MCF 10A (cell line): ENCODE data around the gene PDE6C. TPM values are rescaled to one million over a fixed set of nuclear protein-coding genes. Genes with fewer than 3 reads are reported as not detected.

Source experiments
- BruUV-seq: library from RNA; stranded (reverse); fragments of 400-500 nt; replicated peaks from 2 replicates; lab custom pipeline; 2021; lab: Mats Ljungman, UMichigan
- CTCF ChIA-PET: fragments of 300-600 bp; sonication (Branson Sonifier 250); formaldehyde crosslinking; extraction: SDS; loops from one replicate; lab custom pipeline; 2021; ENCODE audit warnings: antibody characterized with exemption, inconsistent platforms; lab: Yijun Ruan, JAX
- POLR2A ChIA-PET: fragments of 300-600, 350-650 bp; sonication (Branson Sonifier 250); formaldehyde crosslinking; extraction: SDS; loops from one replicate; lab custom pipeline; 2020; ENCODE audit warnings: antibody characterized with exemption, inconsistent platforms; lab: Yijun Ruan, JAX
- DNase-seq: peaks from one replicate; pipeline ENCODE4 v3.0.0-alpha.2; 2018; ENCODE audit not compliant: unreplicated experiment
- H3K27ac Mint-ChIP-seq: one replicate; pipeline ENCODE4 v1.8.0; 2022; ENCODE audit warnings: mild to moderate bottlenecking, low read depth, mixed read lengths; ENCODE audit not compliant: unreplicated experiment
- H3K27me3 Mint-ChIP-seq: one replicate; pipeline ENCODE4 v1.8.0; 2022; ENCODE audit warnings: mixed read lengths; ENCODE audit not compliant: insufficient read depth, unreplicated experiment
- H3K36me3 Mint-ChIP-seq: one replicate; pipeline ENCODE4 v1.8.0; 2022; ENCODE audit warnings: mild to moderate bottlenecking, moderate library complexity, mixed read lengths; ENCODE audit not compliant: insufficient read depth, unreplicated experiment
- H3K4me1 Mint-ChIP-seq: one replicate; pipeline ENCODE4 v1.8.0; 2022; ENCODE audit warnings: mixed read lengths; ENCODE audit not compliant: insufficient read depth, unreplicated experiment
- H3K4me3 Mint-ChIP-seq: one replicate; pipeline ENCODE4 v1.8.0; 2022; ENCODE audit warnings: mild to moderate bottlenecking, moderate library complexity, mixed read lengths; ENCODE audit not compliant: unreplicated experiment
- H3K9me3 Mint-ChIP-seq: one replicate; pipeline ENCODE4 v1.8.0; 2022; ENCODE audit warnings: mixed read lengths; ENCODE audit not compliant: unreplicated experiment
- intact Hi-C: fragments of 100-400 bp; cut with micrococcal nuclease; formaldehyde crosslinking; loops from 2 replicates; pipeline ENCODE4 v1.14.1; 2022
- total RNA-seq: library from RNA; stranded (reverse); gene quantifications from 2 replicates; pipeline ENCODE4 v1.2.3, GENCODE V29; 2022
- TF ChIP-seq, protein P1 (sequence below): fragments of 200-600 bp; IDR thresholded peaks from one replicate; pipeline ENCODE4 v1.8.0; 2022; ENCODE audit warnings: antibody characterized with exemption, mild to moderate bottlenecking; ENCODE audit not compliant: unreplicated experiment

Gene PDE6C
- total RNA-seq, 1 experiment from 2014 or later: not detected

DNA sequence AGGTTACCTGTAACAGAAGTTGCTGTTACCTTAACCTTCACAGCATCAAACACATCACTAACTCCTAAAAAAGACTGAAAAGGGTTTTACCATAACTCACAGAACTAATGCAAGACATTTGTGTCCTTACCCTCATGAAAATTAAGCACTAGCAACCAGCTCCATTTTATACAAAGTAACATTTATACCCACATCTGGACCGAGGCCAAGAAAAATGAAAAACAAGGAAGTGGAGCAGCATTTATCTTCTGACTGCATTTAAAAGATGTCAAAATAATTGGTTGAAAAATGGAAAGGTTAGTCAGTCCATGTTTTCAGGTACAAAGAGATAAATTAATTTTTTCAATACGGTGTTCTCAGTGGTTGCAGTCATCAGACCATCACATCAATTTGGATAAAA, 8.2 kb upstream of the PDE6C start:
- Mint-ChIP-seq H3K27me3 (peaks cover 15% of the 10 kb centered on the region), H3K27ac (no peak overlapping the region), H3K4me3 (no peak overlapping the region), H3K9me3 (no peaks in the 10 kb centered on the region), H3K36me3 (no peaks in the 10 kb centered on the region), H3K4me1 (peaks cover 5% of the 10 kb centered on the region)
- BruUV-seq: no TSS peak
- POLR2A ChIA-PET: interaction anchor here (0.8 kb wide), 1 partner anchor 15 kb away, joined by 3 read pairs; no protein-coding TSS in a partner anchor
- DNase-seq: peak; percentile 14
- TF ChIP-seq, protein P1, sequence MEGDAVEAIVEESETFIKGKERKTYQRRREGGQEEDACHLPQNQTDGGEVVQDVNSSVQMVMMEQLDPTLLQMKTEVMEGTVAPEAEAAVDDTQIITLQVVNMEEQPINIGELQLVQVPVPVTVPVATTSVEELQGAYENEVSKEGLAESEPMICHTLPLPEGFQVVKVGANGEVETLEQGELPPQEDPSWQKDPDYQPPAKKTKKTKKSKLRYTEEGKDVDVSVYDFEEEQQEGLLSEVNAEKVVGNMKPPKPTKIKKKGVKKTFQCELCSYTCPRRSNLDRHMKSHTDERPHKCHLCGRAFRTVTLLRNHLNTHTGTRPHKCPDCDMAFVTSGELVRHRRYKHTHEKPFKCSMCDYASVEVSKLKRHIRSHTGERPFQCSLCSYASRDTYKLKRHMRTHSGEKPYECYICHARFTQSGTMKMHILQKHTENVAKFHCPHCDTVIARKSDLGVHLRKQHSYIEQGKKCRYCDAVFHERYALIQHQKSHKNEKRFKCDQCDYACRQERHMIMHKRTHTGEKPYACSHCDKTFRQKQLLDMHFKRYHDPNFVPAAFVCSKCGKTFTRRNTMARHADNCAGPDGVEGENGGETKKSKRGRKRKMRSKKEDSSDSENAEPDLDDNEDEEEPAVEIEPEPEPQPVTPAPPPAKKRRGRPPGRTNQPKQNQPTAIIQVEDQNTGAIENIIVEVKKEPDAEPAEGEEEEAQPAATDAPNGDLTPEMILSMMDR: no peak
- intact Hi-C loops: no loop called here
- CTCF ChIA-PET: interaction anchor here (1.0 kb wide), 1 partner anchor 50 kb away, joined by 4 read pairs; no protein-coding TSS in a partner anchor

DNA sequence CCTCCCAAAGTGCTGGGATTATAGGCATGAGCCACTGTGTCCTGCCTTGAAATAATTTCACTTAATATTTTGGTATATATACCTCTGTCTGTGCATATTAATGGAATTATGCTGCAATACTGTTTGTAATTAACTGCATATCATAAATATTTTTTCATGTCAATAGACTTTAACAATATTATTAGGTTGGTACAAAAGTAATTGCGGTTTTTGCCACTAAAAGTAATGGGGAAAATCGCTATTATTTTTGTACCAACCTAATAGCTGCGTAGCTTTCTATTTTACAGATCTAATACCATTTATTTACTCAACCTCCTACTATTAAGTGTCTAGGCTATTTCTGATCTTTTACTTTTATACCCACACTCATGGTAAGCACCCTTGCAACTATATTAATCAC, 3.9 kb upstream of the PDE6C start:
- TF ChIP-seq, protein P1: no peak
- no TSS peak for BruUV-seq
- no peaks in the 10 kb centered on the region for H3K9me3 Mint-ChIP-seq

DNA sequence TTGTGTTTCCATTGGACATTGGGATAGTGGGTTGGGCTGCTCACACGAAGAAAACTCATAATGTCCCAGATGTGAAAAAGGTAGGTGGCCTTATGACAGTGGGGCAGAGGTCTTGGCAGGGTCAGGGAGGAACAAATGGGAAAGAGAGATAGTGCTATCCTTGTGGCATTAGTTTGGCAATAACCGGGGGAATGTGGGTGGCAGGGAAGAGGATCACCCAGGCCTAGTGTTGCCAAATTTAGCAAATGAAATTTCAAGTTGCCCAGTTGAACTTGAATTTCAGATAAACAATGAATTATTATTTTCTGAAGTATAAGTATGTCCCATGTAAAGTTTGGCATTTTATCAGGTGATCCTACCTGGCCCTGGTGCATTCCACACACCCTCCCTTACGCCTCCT, 789 bp downstream of the PDE6C start:
- no peak overlapping the region for H3K27ac Mint-ChIP-seq

More for the DNA sequence above, 3.9 kb upstream of the PDE6C start:
- ChIA-PET CTCF (interaction anchor here (0.6 kb wide), 1 partner anchor 364 kb away, joined by 3 read pairs; no protein-coding TSS in a partner anchor), POLR2A (no interaction called here)
- Mint-ChIP-seq H3K4me1 (no peaks in the 10 kb centered on the region), H3K4me3 (no peak overlapping the region), H3K27ac (no peak overlapping the region), H3K27me3 (no peaks in the 10 kb centered on the region), H3K36me3 (no peaks in the 10 kb centered on the region)
- intact Hi-C loops: no loop called here
- no peak for DNase-seq

DNA sequence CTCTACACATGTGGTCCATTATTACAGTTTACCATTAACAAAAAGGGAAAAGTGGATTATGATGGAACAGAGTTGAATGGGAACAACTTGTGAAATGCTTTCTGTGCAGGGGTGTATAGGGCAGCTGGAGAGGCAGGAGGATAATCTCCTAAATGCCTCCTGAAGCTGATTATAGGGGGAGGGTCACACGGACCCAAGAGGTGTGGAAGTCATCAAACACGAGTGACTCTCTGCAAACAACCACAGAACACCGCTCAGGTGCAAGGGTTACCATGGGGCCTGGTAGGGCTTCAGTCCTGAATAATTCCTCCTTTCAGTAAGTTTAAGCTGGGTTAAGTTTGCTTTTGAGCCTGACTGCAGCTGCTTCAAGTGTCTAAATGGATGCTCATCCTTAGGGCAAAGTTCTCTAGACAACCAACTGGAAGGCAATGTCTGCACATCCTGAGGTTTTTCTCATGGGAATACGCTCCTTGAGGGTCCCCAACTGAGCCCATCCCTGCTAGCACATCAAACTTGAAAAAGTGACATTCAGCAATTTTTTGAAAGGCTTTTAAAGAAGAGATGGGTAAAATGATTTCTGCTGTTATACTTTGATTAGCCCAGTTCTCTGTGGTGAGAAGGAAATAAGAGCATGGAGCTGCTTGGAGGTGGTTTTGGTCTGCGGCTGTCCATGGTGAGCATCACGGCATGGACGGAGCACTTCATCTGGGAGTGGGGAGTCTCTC, 1.9 kb downstream of the PDE6C start:
- no peaks in the 10 kb centered on the region for H3K9me3 Mint-ChIP-seq
- H3K27ac Mint-ChIP-seq: no peak overlapping the region
- H3K27me3 Mint-ChIP-seq: peaks cover 2% of the 10 kb centered on the region
- no peaks in the 10 kb centered on the region for H3K36me3 Mint-ChIP-seq
- CTCF ChIA-PET: interaction anchor here (0.5 to 0.6 kb wide), 2 partner anchors 19 to 59 kb away, joined by 3 read pairs; no protein-coding TSS in a partner anchor
- intact Hi-C loops: no loop called here
- no peak overlapping the region for H3K4me3 Mint-ChIP-seq
- TF ChIP-seq, protein P1: no peak
- no peaks in the 10 kb centered on the region for H3K4me1 Mint-ChIP-seq
- POLR2A ChIA-PET: no interaction called here
- DNase-seq: no peak
- no TSS peak for BruUV-seq

More for the DNA sequence above, 789 bp downstream of the PDE6C start:
- DNase-seq: no peak
- Mint-ChIP-seq H3K27me3 (no peaks in the 10 kb centered on the region), H3K9me3 (no peaks in the 10 kb centered on the region), H3K36me3 (no peaks in the 10 kb centered on the region), H3K4me1 (no peaks in the 10 kb centered on the region), H3K4me3 (no peak overlapping the region)
- ChIA-PET CTCF (no interaction called here), POLR2A (no interaction called here)
- intact Hi-C loops: no loop called here
- BruUV-seq: no TSS peak
- TF ChIP-seq, protein P1: no peak
